ENCODE results near the gene FUT7. TPM values are rescaled to one million over a fixed set of nuclear protein-coding genes. Genes with fewer than 3 reads are reported as not detected.

Gene FUT7
- total and polyA plus RNA-seq, 2 of the 13 experiments (the other 11 are each of a cell fraction or from before 2014, with no cell fraction given), result 0.05 TPM; not detected in 1

GRCh38 chr9:137077758-137078693 lies 46.1 kb upstream of the FUT7 start (continued):
- TF ChIP-seq, protein P1, sequence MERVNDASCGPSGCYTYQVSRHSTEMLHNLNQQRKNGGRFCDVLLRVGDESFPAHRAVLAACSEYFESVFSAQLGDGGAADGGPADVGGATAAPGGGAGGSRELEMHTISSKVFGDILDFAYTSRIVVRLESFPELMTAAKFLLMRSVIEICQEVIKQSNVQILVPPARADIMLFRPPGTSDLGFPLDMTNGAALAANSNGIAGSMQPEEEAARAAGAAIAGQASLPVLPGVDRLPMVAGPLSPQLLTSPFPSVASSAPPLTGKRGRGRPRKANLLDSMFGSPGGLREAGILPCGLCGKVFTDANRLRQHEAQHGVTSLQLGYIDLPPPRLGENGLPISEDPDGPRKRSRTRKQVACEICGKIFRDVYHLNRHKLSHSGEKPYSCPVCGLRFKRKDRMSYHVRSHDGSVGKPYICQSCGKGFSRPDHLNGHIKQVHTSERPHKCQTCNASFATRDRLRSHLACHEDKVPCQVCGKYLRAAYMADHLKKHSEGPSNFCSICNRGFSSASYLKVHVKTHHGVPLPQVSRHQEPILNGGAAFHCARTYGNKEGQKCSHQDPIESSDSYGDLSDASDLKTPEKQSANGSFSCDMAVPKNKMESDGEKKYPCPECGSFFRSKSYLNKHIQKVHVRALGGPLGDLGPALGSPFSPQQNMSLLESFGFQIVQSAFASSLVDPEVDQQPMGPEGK (CRISPR knock-in tag; IDR thresholded peaks at IDR 0.05), result peak; percentile 13; the same call in 1 of the 2 replicates
- TF ChIP-seq ZNF263 (CRISPR knock-in tag; IDR thresholded peaks at IDR 0.05) (0 out of 2 replicates have a peak, but pooled peaks have one; percentile 40), ZFY (CRISPR knock-in tag; IDR thresholded peaks at IDR 0.05) (0 out of 2 replicates have a peak, but pooled peaks have one; percentile 6), CAMTA2 (CRISPR knock-in tag; IDR thresholded peaks at IDR 0.05; ENCODE audit: borderline replicate concordance) (0 out of 2 replicates have a peak, but pooled peaks have one; percentile 12), RBM22 (optimal IDR thresholded peaks at IDR 0.05; ENCODE audit: low read length) (no peak), FLYWCH1 (CRISPR knock-in tag; IDR thresholded peaks at IDR 0.05) (0 out of 2 replicates have a peak, but pooled peaks have one; percentile 22), ZNF274 (CRISPR knock-in tag; IDR thresholded peaks at IDR 0.05) (no peak), ZNF766 (CRISPR knock-in tag; IDR thresholded peaks at IDR 0.05; ENCODE audit: borderline replicate concordance) (no peak), ZFX (CRISPR knock-in tag; IDR thresholded peaks at IDR 0.05; ENCODE audit: low read depth) (0 out of 2 replicates have a peak, but pooled peaks have one; percentile 18), ZC3H13 (CRISPR knock-in tag; IDR thresholded peaks at IDR 0.05) (no peak), GTF3A (CRISPR knock-in tag; conservative IDR thresholded peaks at IDR 0.05) (no peak), ZNF546 (CRISPR knock-in tag; conservative IDR thresholded peaks at IDR 0.05) (0 out of 2 replicates have a peak, but pooled peaks have one; percentile 18)
- TF ChIP-seq, protein P2, sequence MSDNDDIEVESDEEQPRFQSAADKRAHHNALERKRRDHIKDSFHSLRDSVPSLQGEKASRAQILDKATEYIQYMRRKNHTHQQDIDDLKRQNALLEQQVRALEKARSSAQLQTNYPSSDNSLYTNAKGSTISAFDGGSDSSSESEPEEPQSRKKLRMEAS (IDR thresholded peaks at IDR 0.05), result 0 out of 2 replicates have a peak, but pooled peaks have one; percentile 7
- TF ChIP-seq, protein P3, sequence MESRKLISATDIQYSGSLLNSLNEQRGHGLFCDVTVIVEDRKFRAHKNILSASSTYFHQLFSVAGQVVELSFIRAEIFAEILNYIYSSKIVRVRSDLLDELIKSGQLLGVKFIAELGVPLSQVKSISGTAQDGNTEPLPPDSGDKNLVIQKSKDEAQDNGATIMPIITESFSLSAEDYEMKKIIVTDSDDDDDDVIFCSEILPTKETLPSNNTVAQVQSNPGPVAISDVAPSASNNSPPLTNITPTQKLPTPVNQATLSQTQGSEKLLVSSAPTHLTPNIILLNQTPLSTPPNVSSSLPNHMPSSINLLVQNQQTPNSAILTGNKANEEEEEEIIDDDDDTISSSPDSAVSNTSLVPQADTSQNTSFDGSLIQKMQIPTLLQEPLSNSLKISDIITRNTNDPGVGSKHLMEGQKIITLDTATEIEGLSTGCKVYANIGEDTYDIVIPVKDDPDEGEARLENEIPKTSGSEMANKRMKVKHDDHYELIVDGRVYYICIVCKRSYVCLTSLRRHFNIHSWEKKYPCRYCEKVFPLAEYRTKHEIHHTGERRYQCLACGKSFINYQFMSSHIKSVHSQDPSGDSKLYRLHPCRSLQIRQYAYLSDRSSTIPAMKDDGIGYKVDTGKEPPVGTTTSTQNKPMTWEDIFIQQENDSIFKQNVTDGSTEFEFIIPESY (CRISPR knock-in tag; IDR thresholded peaks at IDR 0.05), result peak; percentile 95
